Hepatocyte (in vitro differentiated cells): ENCODE results near the gene HLA-DRB5. TPM values are rescaled to one million over a fixed set of nuclear protein-coding genes. Genes with fewer than 3 reads are reported as not detected.

ENCODE experiments used
- DNase-seq: peaks from one replicate; pipeline ENCODE4 v3.0.0-alpha.2; 2016; ENCODE audit warnings: low spot score
- H2AFZ ChIP-seq: fragments of 200-600 bp; sonication (generic); 2 replicates; pipeline ENCODE4 v1.6.0; 2016; ENCODE audit warnings: antibody characterized with exemption, mild to moderate bottlenecking
- H3K27ac ChIP-seq: fragments of 200-600 bp; sonication (generic); 2 replicates; pipeline ENCODE4 v1.5.1; 2016; ENCODE audit warnings: mild to moderate bottlenecking
- H3K27me3 ChIP-seq: fragments of 200-600 bp; sonication (generic); 2 replicates; pipeline ENCODE4 v1.6.1; 2016
- H3K36me3 ChIP-seq: fragments of 200-600 bp; sonication (generic); replicated peaks from 2 replicates; pipeline ENCODE4 v1.5.1; 2016; ENCODE audit warnings: low read depth; ENCODE audit not compliant: insufficient read depth
- H3K4me1 ChIP-seq: fragments of 200-600 bp; sonication (generic); 2 replicates; pipeline ENCODE4 v1.5.1; 2016; ENCODE audit warnings: mild to moderate bottlenecking, moderate library complexity; ENCODE audit not compliant: insufficient read depth
- H3K4me2 ChIP-seq: fragments of 200-600 bp; sonication (generic); 2 replicates; pipeline ENCODE4 v1.6.0; 2016
- H3K4me3 ChIP-seq: fragments of 200-600 bp; sonication (generic); 2 replicates; pipeline ENCODE4 v1.5.1; 2016; ENCODE audit warnings: mild to moderate bottlenecking
- H3K79me2 ChIP-seq: fragments of 200-600 bp; sonication (generic); 2 replicates; pipeline ENCODE4 v1.6.0; 2017; ENCODE audit warnings: mild to moderate bottlenecking
- H3K9me2 ChIP-seq: fragments of 200-600 bp; sonication (generic); replicated peaks from 2 replicates; pipeline ENCODE4 v1.6.0; 2017; ENCODE audit warnings: mild to moderate bottlenecking; ENCODE audit not compliant: insufficient read depth
- H3K9me3 ChIP-seq: fragments of 200-600 bp; sonication (generic); 2 replicates; pipeline ENCODE4 v1.5.1; 2016; ENCODE audit warnings: low read depth, mild to moderate bottlenecking
- H4K20me1 ChIP-seq: fragments of 200-600 bp; sonication (generic); 2 replicates; pipeline ENCODE4 v1.6.0; 2016; ENCODE audit warnings: mild to moderate bottlenecking; ENCODE audit not compliant: insufficient read depth, poor library complexity, severe bottlenecking
- EZH2 ChIP-seq: fragments of 200-600 bp; sonication (generic); IDR thresholded peaks from 2 replicates; pipeline ENCODE4 v1.6.1; 2016; ENCODE audit warnings: antibody characterized with exemption, mild to moderate bottlenecking, borderline replicate concordance
- EZH2phosphoT487 ChIP-seq: fragments of 200-600 bp; sonication (generic); IDR thresholded peaks from one replicate; pipeline ENCODE4 v1.6.1; 2018; ENCODE audit warnings: antibody characterized with exemption, mild to moderate bottlenecking, low read depth, moderate library complexity; ENCODE audit not compliant: unreplicated experiment, severe bottlenecking
- WGBS: methylation state at CpG from one replicate; pipeline ENCODE4 v1.1.6; 2016; ENCODE audit warnings: low lambda C conversion rate; ENCODE audit errors: missing lambda C conversion rate; 5-methylcytosine and 5-hydroxymethylcytosine counted together
- polyA plus RNA-seq: library from polyadenylated mRNA; unstranded; fragments of >200 nt; fragmentation: Nextera tagmentation; extraction: Ambion mirVana; gene quantifications from 2 replicates; pipeline ENCODE4 v1.2.1, GENCODE V29; 2016
- total RNA-seq: library from RNA; depleted of rRNA; stranded (reverse); fragments of >200 nt; gene quantifications from 2 replicates; pipeline ENCODE4 v1.2.3, GENCODE V29; 2014
- TF ChIP-seq, protein P1 (sequence below): fragments of 200-600 bp; sonication (generic); IDR thresholded peaks from 2 replicates; pipeline ENCODE4 v1.5.1; 2016; ENCODE audit warnings: antibody characterized with exemption, mild to moderate bottlenecking; ENCODE audit not compliant: poor library complexity

Gene HLA-DRB5
- total and polyA plus RNA-seq, 2 experiments from 2014 or later, result 9.7 to 17.0 TPM

DNA sequence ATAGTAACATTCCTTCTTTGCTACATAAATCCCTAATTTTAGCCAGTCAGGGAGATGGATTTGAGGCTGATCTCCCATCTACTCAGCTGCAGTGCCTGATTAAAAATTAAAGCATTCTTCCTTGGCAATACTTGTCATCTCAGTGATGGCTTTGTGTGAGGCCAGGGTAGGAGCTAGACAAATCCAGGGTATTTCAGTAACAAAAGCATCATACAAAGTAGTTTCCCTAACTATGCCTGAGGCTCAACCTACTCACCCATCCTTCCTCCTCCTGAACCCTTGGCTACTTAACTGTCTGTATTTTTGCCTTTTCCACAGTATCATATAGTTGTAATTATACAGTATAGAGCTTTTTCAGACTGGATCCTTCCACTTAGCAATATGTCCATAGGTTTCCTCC, 37.7 kb downstream of the HLA-DRB5 start:
- Histone ChIP-seq H3K4me1 (no peaks in the 10 kb centered on the region), H3K4me2 (no peak overlapping the region), H4K20me1 (no peaks in the 10 kb centered on the region), H3K79me2 (no peaks in the 10 kb centered on the region), H2AFZ (no peak overlapping the region), H3K9me3 (no peaks in the 10 kb centered on the region), H3K9me2 (no peaks in the 10 kb centered on the region), H3K36me3 (no peaks in the 10 kb centered on the region), H3K27me3 (no peaks in the 10 kb centered on the region), H3K27ac (no peak overlapping the region), H3K4me3 (no peak overlapping the region)
- no peak for DNase-seq
- TF ChIP-seq EZH2phosphoT487 (no peak), EZH2 (no peak)
- TF ChIP-seq, protein P1, sequence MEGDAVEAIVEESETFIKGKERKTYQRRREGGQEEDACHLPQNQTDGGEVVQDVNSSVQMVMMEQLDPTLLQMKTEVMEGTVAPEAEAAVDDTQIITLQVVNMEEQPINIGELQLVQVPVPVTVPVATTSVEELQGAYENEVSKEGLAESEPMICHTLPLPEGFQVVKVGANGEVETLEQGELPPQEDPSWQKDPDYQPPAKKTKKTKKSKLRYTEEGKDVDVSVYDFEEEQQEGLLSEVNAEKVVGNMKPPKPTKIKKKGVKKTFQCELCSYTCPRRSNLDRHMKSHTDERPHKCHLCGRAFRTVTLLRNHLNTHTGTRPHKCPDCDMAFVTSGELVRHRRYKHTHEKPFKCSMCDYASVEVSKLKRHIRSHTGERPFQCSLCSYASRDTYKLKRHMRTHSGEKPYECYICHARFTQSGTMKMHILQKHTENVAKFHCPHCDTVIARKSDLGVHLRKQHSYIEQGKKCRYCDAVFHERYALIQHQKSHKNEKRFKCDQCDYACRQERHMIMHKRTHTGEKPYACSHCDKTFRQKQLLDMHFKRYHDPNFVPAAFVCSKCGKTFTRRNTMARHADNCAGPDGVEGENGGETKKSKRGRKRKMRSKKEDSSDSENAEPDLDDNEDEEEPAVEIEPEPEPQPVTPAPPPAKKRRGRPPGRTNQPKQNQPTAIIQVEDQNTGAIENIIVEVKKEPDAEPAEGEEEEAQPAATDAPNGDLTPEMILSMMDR, result no peak

DNA sequence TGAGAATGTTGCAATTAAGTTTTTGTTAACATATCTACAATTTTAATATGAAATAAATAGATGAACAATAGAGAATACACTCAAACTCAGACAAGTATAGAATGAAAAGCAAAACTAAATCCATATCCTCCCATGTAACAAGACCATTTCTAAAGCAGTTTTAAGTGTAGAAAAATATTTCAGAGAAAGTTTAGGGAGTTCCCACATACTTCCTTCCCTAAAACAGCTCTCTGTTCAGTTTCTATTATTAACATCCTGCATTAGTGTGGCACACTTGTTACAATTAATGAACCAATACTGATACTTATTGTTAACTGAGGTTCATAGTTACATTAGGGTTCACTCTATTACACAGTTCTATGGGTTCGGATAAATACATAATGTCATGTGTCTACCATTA, 38.4 kb downstream of the HLA-DRB5 start:
- no peaks in the 10 kb centered on the region for H3K36me3 ChIP-seq
- no peak for DNase-seq

DNA sequence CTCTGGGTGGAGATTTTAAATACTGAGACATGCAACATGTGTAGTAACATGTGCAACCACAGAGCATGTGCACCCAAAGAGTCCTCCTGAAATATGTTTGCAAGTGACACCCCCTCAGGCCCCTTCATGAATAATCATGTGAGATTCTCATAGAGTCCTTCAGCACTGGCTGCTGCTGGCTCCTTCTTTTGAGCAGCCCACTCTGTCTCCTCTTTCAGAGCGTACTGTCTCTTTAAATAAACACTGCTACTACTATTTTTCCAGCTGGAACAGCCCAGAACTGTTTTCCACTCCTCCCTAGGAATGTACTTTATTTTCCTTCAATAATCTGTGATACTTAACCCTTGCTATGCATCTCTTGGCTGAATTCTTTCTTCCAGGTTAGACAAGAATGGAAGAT, 42.0 kb downstream of the HLA-DRB5 start:
- H3K4me3 ChIP-seq, result no peak overlapping the region
- 64% methylated on average over 1 of the region's 1 CpG for WGBS

More for the DNA sequence above, 38.4 kb downstream of the HLA-DRB5 start:
- no peak for TF ChIP-seq EZH2phosphoT487
- TF ChIP-seq, protein P1, result no peak
- TF ChIP-seq EZH2, result no peak
- 86% methylated on average over 1 of the region's 1 CpG for WGBS
- H3K4me2 ChIP-seq, result no peak overlapping the region
- H3K27me3 ChIP-seq, result no peaks in the 10 kb centered on the region
- H2AFZ ChIP-seq, result no peak overlapping the region
- no peak overlapping the region for H3K4me3 ChIP-seq
- no peaks in the 10 kb centered on the region for H3K9me2 ChIP-seq
- no peaks in the 10 kb centered on the region for H3K9me3 ChIP-seq
- no peaks in the 10 kb centered on the region for H4K20me1 ChIP-seq
- no peaks in the 10 kb centered on the region for H3K4me1 ChIP-seq
- H3K27ac ChIP-seq, result no peak overlapping the region
- H3K79me2 ChIP-seq, result no peaks in the 10 kb centered on the region

More for the DNA sequence above, 42.0 kb downstream of the HLA-DRB5 start:
- H3K79me2 ChIP-seq, result no peaks in the 10 kb centered on the region
- no peak for TF ChIP-seq EZH2
- TF ChIP-seq EZH2phosphoT487, result no peak
- TF ChIP-seq, protein P1, result no peak
- H3K4me1 ChIP-seq, result no peaks in the 10 kb centered on the region
- no peaks in the 10 kb centered on the region for H4K20me1 ChIP-seq
- H3K9me3 ChIP-seq, result no peaks in the 10 kb centered on the region
- no peak overlapping the region for H3K4me2 ChIP-seq
- H3K27me3 ChIP-seq, result no peaks in the 10 kb centered on the region
- H3K36me3 ChIP-seq, result no peaks in the 10 kb centered on the region
- DNase-seq, result no peak
- no peak overlapping the region for H3K27ac ChIP-seq
- no peaks in the 10 kb centered on the region for H3K9me2 ChIP-seq
- H2AFZ ChIP-seq, result no peak overlapping the region
